Measurements from ENCODE around the gene SMOC2.
"Not testable (repeated sequence)": the region's sequence is repeated elsewhere in the genome, so short reads cannot be mapped to it uniquely, and the experiment has no call there.

Gene SMOC2

DNA sequence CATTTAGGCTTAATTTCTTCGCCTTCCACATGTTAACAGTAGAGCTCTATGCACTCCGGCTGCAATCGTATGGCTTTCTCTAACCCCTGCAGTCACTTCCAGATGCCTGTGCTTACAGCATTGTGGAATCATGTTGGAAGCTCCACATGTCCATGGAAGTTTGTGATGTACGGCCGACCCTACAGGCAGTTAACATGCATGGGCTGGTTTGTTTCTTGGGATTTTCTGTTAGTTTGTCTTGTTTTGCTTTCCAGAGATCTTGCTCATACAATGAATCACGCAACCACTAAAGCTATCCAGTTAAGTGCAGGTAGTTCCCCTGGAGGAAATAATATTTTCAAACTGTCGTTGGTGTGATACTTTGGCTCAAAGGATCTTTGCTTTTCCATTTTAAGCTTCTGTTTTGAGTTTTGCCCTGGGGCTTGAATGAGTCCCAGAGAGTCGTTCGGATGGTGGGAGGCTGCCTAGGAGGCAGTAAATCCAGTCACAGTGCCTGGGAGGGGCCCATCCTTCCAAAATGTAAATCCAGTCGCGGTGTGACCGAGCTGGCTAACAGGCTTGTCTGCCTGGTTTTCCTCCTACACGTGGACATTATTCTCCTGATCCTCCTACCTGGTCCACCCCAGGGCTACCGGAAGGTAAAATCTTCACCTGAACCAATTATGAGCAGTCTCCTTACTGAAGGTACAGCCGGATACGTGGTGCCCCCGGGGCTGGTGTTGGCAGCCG, 225.9 kb downstream of the SMOC2 start:
- DNase-seq = no peak

DNA sequence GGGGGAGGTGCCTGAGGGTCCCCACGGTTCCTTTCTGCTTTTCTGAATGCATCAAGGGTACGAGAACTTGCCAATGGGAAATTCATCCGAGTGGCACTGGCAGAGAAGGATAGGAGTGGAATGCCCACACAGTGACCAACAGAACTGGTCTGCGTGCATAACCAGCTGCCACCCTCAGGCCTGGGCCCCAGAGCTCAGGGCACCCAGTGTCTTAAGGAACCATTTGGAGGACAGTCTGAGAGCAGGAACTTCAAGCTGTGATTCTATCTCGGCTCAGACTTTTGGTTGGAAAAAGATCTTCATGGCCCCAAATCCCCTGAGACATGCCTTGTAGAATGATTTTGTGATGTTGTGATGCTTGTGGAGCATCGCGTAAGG, 226.4 kb downstream of the SMOC2 start:
- DNase-seq = no peak

DNA sequence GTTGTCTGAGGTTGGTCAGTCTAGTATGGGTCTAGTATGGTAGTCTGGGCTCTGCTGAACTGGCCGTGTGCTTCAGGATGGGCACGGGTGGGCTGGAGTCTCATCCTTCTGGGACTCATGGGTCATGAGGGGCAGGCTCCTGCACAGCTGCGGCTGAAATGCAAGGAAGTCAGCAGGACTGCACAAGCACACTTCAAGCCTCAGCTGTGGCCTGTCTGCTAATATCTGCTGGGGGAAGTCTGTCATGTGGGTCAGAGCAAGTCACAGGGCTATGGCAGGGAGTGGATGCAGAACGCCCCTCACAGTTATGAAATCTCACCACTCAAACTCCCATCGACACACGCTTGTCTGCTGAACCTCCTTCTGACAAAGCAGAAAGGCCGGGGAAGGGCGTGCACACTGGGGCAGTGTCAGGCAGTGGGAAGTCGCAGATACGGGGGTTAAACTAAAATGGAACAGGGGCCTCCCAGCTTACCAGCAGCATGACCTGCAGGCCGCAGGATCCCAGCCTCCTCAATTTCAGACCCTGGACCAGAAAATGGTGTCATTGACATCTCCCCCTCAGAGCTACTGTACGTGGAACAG, 229.5 kb downstream of the SMOC2 start:
- DNase-seq = no peak

- DNase-seq = no peak
Measured at GRCh38 chr6:168671028-168671862, 230.3 kb downstream of the SMOC2 start.

DNA sequence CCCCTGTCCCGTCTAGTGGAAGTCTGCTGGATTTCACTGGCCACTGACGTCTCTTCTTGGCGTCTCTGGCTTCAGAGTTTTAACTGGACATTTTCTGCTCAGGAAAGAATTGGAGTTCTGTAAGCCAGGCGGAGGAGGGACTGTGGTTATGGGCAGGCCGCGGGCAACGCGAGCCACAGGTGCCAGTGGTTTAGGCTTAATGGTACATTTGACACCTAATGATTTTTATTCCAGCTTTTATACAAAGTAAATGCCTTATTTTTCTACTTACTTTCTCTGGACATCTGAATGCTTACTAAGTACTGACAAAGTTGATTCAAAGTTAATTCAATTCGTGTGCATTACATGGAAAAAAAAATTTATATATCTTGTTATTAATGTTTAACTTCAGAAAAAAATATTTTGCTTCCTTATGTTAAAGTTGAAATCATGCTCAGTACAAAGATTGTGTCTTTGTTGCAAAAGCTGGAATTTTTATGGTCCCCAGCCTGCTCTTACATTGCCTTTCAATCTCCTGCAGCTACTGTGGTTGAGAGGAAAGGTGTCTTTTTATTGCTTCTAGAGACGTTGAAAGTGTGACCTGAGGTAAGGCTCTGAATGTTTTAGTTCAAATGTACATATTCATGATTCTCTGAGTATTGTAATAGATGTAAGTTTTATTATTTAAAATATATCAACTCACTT, 231.0 kb downstream of the SMOC2 start:
- DNase-seq = no peak

- no peak for DNase-seq
Measured at GRCh38 chr6:168674595-168674994, 233.6 kb downstream of the SMOC2 start.

- DNase-seq = no peak
Measured at GRCh38 chr6:168675375-168675774, 234.4 kb downstream of the SMOC2 start.

GRCh38 chr6:168675933-168676551, 235.1 kb downstream of the SMOC2 start:
- no peak for DNase-seq

GRCh38 chr6:168676552-168677322, 235.8 kb downstream of the SMOC2 start:
- no peak for DNase-seq

DNA sequence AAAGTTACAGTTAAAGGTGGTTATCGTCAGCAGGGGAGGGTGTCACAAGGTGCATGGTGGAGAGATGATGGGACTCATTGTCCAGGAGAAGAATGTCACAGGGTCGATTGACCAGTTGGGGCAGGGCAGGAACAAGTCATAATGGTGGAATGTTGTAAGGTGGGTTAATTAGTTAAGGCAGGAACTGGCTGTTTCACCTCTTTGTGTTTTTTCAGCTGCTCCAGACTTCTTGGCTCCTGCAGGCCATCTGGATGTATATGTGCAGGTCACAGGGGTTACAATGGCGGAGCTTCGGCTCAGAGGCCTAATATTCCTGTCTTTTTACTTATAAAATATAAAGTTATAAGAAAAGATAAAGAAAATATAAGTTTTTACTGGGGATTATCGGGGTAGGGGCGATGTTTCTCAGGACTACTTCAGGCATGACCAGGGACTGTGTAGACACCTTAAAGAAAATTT, 236.4 kb downstream of the SMOC2 start:
- DNase-seq = not testable (repeated sequence)

GRCh38 chr6:168678077-168678476, 237.1 kb downstream of the SMOC2 start:
- DNase-seq = no peak

DNA sequence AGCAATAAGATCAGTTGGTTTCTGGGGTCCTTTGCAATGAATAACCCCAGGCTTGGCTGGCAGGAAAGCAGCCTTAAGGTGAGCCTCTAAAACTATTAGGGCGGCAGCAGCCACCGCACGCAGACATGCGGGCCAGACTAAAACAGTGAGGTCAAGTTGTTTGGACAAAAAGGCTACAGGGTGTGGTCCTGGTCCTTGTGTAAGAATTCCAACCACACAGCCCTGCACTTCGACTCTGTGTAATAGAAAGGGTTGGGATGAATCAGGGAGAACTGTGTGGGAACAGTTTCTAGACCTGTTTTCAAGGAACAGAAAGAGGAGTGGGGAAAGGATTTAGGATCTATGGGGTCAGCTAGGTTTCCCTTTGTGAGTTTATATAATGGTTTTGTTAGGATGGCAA, 237.6 kb downstream of the SMOC2 start:
- no peak for DNase-seq

DNA sequence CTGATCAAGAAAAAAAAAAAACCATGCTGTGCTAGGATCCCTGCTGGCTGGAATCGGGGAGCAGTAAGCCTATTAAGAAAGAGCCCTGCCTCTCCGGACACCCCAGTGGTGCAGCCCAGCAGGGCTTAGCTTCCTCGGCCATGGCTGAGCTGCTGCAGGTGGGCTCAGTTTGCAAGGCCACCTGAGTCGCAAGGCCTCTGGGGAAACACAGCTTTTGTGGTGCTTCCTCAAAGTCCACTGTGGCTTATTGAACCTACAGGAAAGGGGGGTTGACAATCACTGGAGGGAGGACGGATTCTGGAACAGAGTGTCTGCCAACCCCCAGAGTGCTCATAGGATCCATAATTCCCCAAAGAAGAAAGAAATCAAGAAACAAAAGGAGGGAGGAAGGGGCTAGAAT, 240.8 kb downstream of the SMOC2 start:
- DNase-seq = no peak

GRCh38 chr6:168683621-168684020, 242.6 kb downstream of the SMOC2 start:
- no peak for DNase-seq

GRCh38 chr6:168684471-168684870, 243.5 kb downstream of the SMOC2 start:
- no peak for DNase-seq

GRCh38 chr6:168684906-168685305, 243.9 kb downstream of the SMOC2 start:
- no peak for DNase-seq

GRCh38 chr6:168686029-168686738, 245.2 kb downstream of the SMOC2 start:
- DNase-seq = no peak

GRCh38 chr6:168686831-168687730, 246.1 kb downstream of the SMOC2 start:
- DNase-seq = no peak

DNA sequence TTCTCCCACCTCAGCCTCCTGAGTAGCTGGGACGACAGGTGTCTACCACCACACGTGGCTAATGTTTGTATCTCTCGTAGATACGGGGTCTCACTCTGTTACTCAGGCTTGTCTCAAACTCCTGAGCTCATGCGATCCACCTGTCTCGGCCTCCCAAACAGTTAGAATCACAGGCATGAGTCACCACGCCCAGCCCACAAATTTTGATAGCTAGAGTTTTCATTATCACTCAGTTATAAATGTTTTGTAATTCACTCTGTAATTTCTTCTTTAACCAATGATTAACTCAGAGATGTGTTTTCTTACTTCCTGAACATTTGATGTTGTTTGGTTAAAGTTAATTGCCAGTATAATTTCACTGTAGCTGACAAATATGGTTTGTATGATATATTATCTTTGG, 249.3 kb downstream of the SMOC2 start:
- no peak for DNase-seq

GRCh38 chr6:168691774-168692173, 250.8 kb downstream of the SMOC2 start:
- DNase-seq = no peak
